Parathyroid adenoma (tissue), 2 donors: ENCODE data around the gene PPM1H.
A peak's percentile ranks its signal among the peaks of the same experiment; 100 is the strongest.
"Not testable (repeated sequence)": the region's sequence is repeated elsewhere in the genome, so short reads cannot be mapped to it uniquely, and the experiment has no call there.

Experiments used
- H2AFZ ChIP-seq: fragments of 300-600 bp; sonication (generic); one replicate; pipeline ENCODE4 v1.7.0; 2017; ENCODE audit warnings: antibody characterized with exemption, mild to moderate bottlenecking
- H3K27ac ChIP-seq: fragments of 300-600 bp; sonication (generic); one replicate; pipeline ENCODE4 v1.7.0; 2017
- H3K27me3 ChIP-seq: fragments of 300-600 bp; sonication (generic); one replicate; pipeline ENCODE4 v1.7.0; 2017; ENCODE audit warnings: low read length; ENCODE audit not compliant: control insufficient read depth, insufficient read depth
- H3K36me3 ChIP-seq: fragments of 300-600 bp; sonication (generic); one replicate; pipeline ENCODE4 v1.7.0; 2017; ENCODE audit warnings: low read length; ENCODE audit not compliant: control insufficient read depth, insufficient read depth
- H3K4me1 ChIP-seq: fragments of 300-600 bp; sonication (generic); one replicate; pipeline ENCODE4 v1.7.0; 2017; ENCODE audit warnings: control low read depth
- H3K4me2 ChIP-seq: fragments of 300-600 bp; sonication (generic); one replicate; pipeline ENCODE4 v1.7.0; 2017; ENCODE audit warnings: low read length
- H3K4me3 ChIP-seq: fragments of 300-600 bp; sonication (generic); one replicate; pipeline ENCODE4 v1.7.0; 2017; ENCODE audit warnings: low read depth, low read length
- H3K79me2 ChIP-seq: fragments of 300-600 bp; sonication (generic); one replicate; pipeline ENCODE4 v1.7.0; 2017; ENCODE audit warnings: control low read depth
- H3K9ac ChIP-seq: fragments of 300-600 bp; sonication (generic); one replicate; pipeline ENCODE4 v1.7.0; 2017; ENCODE audit warnings: mild to moderate bottlenecking
- H3K9me3 ChIP-seq: fragments of 300-600 bp; sonication (generic); one replicate; pipeline ENCODE4 v1.7.0; 2017; ENCODE audit warnings: low read length; ENCODE audit not compliant: control insufficient read depth
- CTCF ChIP-seq: fragments of 300-600 bp; sonication (generic); IDR thresholded peaks from one replicate; pipeline ENCODE4 v1.7.0; 2017; ENCODE audit warnings: antibody characterized with exemption, mild to moderate bottlenecking
- donor health status: primary hyperparathyroidism.

Gene PPM1H

GRCh38 chr12:62813031-62813829, 121.7 kb downstream of the PPM1H start:
- no peaks in the 10 kb centered on the region for H3K27me3 ChIP-seq
- peak overlapping the region; percentile 32 for H2AFZ ChIP-seq
- no peak overlapping the region for H3K4me3 ChIP-seq
- peaks cover 34% of the 10 kb centered on the region for H3K79me2 ChIP-seq
- no peaks in the 10 kb centered on the region for H3K36me3 ChIP-seq
- H3K9ac ChIP-seq: no peak overlapping the region
- no peak overlapping the region for H3K27ac ChIP-seq
- peaks cover 26% of the 10 kb centered on the region for H3K4me1 ChIP-seq
- H3K9me3 ChIP-seq: no peaks in the 10 kb centered on the region
- H3K4me2 ChIP-seq: no peak overlapping the region
- peak; percentile 62 for TF ChIP-seq CTCF

- H3K36me3 ChIP-seq, H3K27ac ChIP-seq, H3K9me3 ChIP-seq, H3K4me3 ChIP-seq, H3K9ac ChIP-seq, H2AFZ ChIP-seq, H3K4me2 ChIP-seq, H3K27me3 ChIP-seq: not testable (repeated sequence)
- peaks cover 20% of the 10 kb centered on the region for H3K4me1 ChIP-seq
- H3K79me2 ChIP-seq: peaks cover 47% of the 10 kb centered on the region
These were observed 123.5 kb downstream of the PPM1H start for GRCh38 chr12:62811481-62811880.

- Histone ChIP-seq H3K27me3 (no peaks in the 10 kb centered on the region), H3K36me3 (no peaks in the 10 kb centered on the region), H3K4me2 (no peak overlapping the region), H3K9me3 (no peaks in the 10 kb centered on the region), H3K4me3 (no peak overlapping the region), H3K9ac (no peak overlapping the region), H3K27ac (no peak overlapping the region), H3K79me2 (peaks cover 54% of the 10 kb centered on the region), H2AFZ (no peak overlapping the region), H3K4me1 (peaks cover 28% of the 10 kb centered on the region)
- TF ChIP-seq CTCF: no peak
These were observed 126.6 kb downstream of the PPM1H start for GRCh38 chr12:62808166-62808879.

GRCh38 chr12:62806893-62807292, 128.1 kb downstream of the PPM1H start:
- TF ChIP-seq CTCF: no peak
- Histone ChIP-seq H3K9ac (no peak overlapping the region), H3K9me3 (no peaks in the 10 kb centered on the region), H3K4me1 (peaks cover 28% of the 10 kb centered on the region), H3K4me2 (no peak overlapping the region), H3K36me3 (no peaks in the 10 kb centered on the region), H3K27me3 (no peaks in the 10 kb centered on the region), H3K4me3 (no peak overlapping the region), H3K79me2 (peaks cover 57% of the 10 kb centered on the region), H3K27ac (no peak overlapping the region), H2AFZ (no peak overlapping the region)

- H3K4me3 ChIP-seq: no peak overlapping the region
- H3K9me3 ChIP-seq: no peaks in the 10 kb centered on the region
- no peak for TF ChIP-seq CTCF
- H2AFZ ChIP-seq: no peak overlapping the region
- no peaks in the 10 kb centered on the region for H3K36me3 ChIP-seq
- H3K9ac ChIP-seq: no peak overlapping the region
- H3K4me2 ChIP-seq: no peak overlapping the region
- peaks cover 59% of the 10 kb centered on the region for H3K79me2 ChIP-seq
- no peak overlapping the region for H3K27ac ChIP-seq
- peaks cover 28% of the 10 kb centered on the region for H3K4me1 ChIP-seq
- no peaks in the 10 kb centered on the region for H3K27me3 ChIP-seq
These were observed 128.6 kb downstream of the PPM1H start for GRCh38 chr12:62806244-62806836.
